Lung (tissue), 12 donors: ENCODE data around the gene HLTF. TPM values are rescaled to one million over a fixed set of nuclear protein-coding genes. Genes with fewer than 3 reads are reported as not detected.

Experiments used
- ATAC-seq: fragments of 200-7000 bp; cut with Tn5 transposase; one replicate; pipeline ENCODE4 v1.9.1; 2020; ENCODE audit warnings: moderate number of reproducible peaks; ENCODE audit not compliant: insufficient read depth, low FRiP score
- DNase-seq, 3 donors: peaks; one replicate each; pipeline ENCODE4 v3.0.0-alpha.2; 2013 to 2017
- H3K27ac ChIP-seq, 2 donors: one replicate each; pipeline ENCODE4 v1.5.1; 2013; ENCODE audit warnings: mild to moderate bottlenecking in 2 of 2, moderate library complexity in 2 of 2, control low read depth in 1 of 2, inconsistent platforms in 1 of 2, low read depth in 1 of 2, low read length in 1 of 2
- H3K27me3 ChIP-seq, 3 donors: one replicate each; pipeline ENCODE4 v1.5.1; 2013; ENCODE audit warnings: low read length in 2 of 3; ENCODE audit not compliant: control insufficient read depth in 3 of 3, insufficient read depth in 3 of 3
- H3K36me3 ChIP-seq, 4 donors: one replicate each; pipeline ENCODE4 v1.5.1; 2013; ENCODE audit warnings: low read length in 4 of 4, mild to moderate bottlenecking in 1 of 4, moderate library complexity in 1 of 4; ENCODE audit not compliant: control insufficient read depth in 4 of 4, insufficient read depth in 4 of 4
- H3K4me1 ChIP-seq, 5 donors: one replicate each; pipeline ENCODE4 v1.5.1; 2013; ENCODE audit warnings: low read length in 5 of 5, mild to moderate bottlenecking in 2 of 5, moderate library complexity in 1 of 5; ENCODE audit not compliant: control insufficient read depth in 5 of 5, insufficient read depth in 5 of 5
- H3K4me3 ChIP-seq: one replicate; pipeline ENCODE4 v1.5.1; 2013; ENCODE audit warnings: mild to moderate bottlenecking, control low read depth, moderate library complexity
- H3K9ac ChIP-seq, 2 donors: one replicate each; pipeline ENCODE4 v1.5.1; 2013; ENCODE audit warnings: low read length in 2 of 2, control low read depth in 1 of 2; ENCODE audit not compliant: insufficient read depth in 1 of 2
- H3K9me3 ChIP-seq, 4 donors: one replicate each; pipeline ENCODE4 v1.5.1; 2013; ENCODE audit warnings: low read length in 3 of 4, mild to moderate bottlenecking in 1 of 4, moderate library complexity in 1 of 4; ENCODE audit not compliant: control insufficient read depth in 4 of 4, insufficient read depth in 3 of 4
- CTCF ChIP-seq: IDR thresholded peaks from 2 replicates; pipeline ENCODE4 v1.5.1; 2012; ENCODE audit warnings: mild to moderate bottlenecking; ENCODE audit errors: control extremely low read depth, extremely low read depth
- WGBS, 2 donors: extraction: QIAGEN DNeasy Blood & Tissue Kit; methylation state at CpG; one replicate each; pipeline ENCODE4 v1.1.7; 2013; 5-methylcytosine and 5-hydroxymethylcytosine counted together
- polyA plus RNA-seq, 2 donors: library from polyadenylated mRNA; stranded (reverse); fragments of 200-250 nt; gene quantifications; one replicate each; pipeline ENCODE4 v1.2.1, GENCODE V29; 2013
- total RNA-seq, 2 donors: library from RNA; depleted of rRNA in 1 of 2; stranded (reverse); fragments of >200 nt in 1 of 2; gene quantifications; one replicate each; pipeline ENCODE4 v1.2.1, GENCODE V29; 2014 to 2021
- donor health status: control.
- donor health status: control.
- donor health status: Bipolar disorder and iron deficiency.
- donor health status: healthy.
- donor health status: DM: yes; HTN: yes; CAD: no.

The HLTF gene
- total and polyA plus RNA-seq, 4 donors: 3.6 to 54.7 (median 12.6) TPM

GRCh38 chr3:149080699-149081091 lies 5.6 kb downstream of the HLTF start:
- no peak overlapping the region for H3K4me3 ChIP-seq
- no peak overlapping the region for H3K27ac ChIP-seq
- H3K27me3 ChIP-seq: no peaks in the 10 kb centered on the region
- ATAC-seq (no peak), DNase-seq (no peak)
- H3K9me3 ChIP-seq: no peaks in the 10 kb centered on the region
- TF ChIP-seq CTCF: no peak
- H3K4me1 ChIP-seq: peaks cover 2 to 7% (median 3%) of the 10 kb centered on the region in 5 donors
- H3K9ac ChIP-seq: no peak overlapping the region
- WGBS, 2 donors: 56 to 87% methylated on average over 2 of the region's 2 CpGs
- H3K36me3 ChIP-seq: peaks cover 0 to 22% (median 8%) of the 10 kb centered on the region in 4 donors

- no peaks in the 10 kb centered on the region for H3K27me3 ChIP-seq
- H3K27ac ChIP-seq: no peak overlapping the region
- H3K4me3 ChIP-seq: no peak overlapping the region
- DNase-seq (no peak), ATAC-seq (no peak)
- no peak overlapping the region for H3K9ac ChIP-seq
- H3K9me3 ChIP-seq: no peaks in the 10 kb centered on the region
- H3K4me1 ChIP-seq: peaks cover under 1 to 6% (median 2%) of the 10 kb centered on the region in 5 donors
- TF ChIP-seq CTCF: no peak
- 83 to 90% methylated on average over 3 of the region's 3 CpGs for WGBS, 2 donors
- H3K36me3 ChIP-seq: peaks cover 0 to 28% (median 9%) of the 10 kb centered on the region in 4 donors
Observed at GRCh38 chr3:149080011-149080698, 6.2 kb downstream of the HLTF start.

GRCh38 chr3:149077628-149078027 lies 8.7 kb downstream of the HLTF start:
- no peak overlapping the region for H3K27ac ChIP-seq
- DNase-seq (peak in 2 of 3 donors; percentile 50 to 54), ATAC-seq (no peak)
- H3K27me3 ChIP-seq: no peaks in the 10 kb centered on the region
- WGBS, 2 donors: 81 to 82% methylated on average over 5 of the region's 5 CpGs
- H3K4me3 ChIP-seq: no peak overlapping the region
- H3K4me1 ChIP-seq: peaks cover 0 to 2% (median 0%) of the 10 kb centered on the region in 5 donors
- no peaks in the 10 kb centered on the region for H3K9me3 ChIP-seq
- TF ChIP-seq CTCF: no peak
- H3K36me3 ChIP-seq: peaks cover 1 to 29% (median 7%) of the 10 kb centered on the region in 4 donors
- no peak overlapping the region for H3K9ac ChIP-seq
